HUES64 (cell line): ENCODE data around the gene NEURL1.
"Not testable (repeated sequence)": the region's sequence is repeated elsewhere in the genome, so short reads cannot be mapped to it uniquely, and the experiment has no call there.

Source experiments
- H3K27ac ChIP-seq: 2 replicates; pipeline ENCODE4 v1.7.0; 2013; ENCODE audit warnings: low read depth, low read length, inconsistent platforms
- H3K27me3 ChIP-seq: 2 replicates; pipeline ENCODE4 v1.6.1; 2013; ENCODE audit warnings: mild to moderate bottlenecking, low read length; ENCODE audit not compliant: insufficient read depth
- H3K36me3 ChIP-seq: 2 replicates; pipeline ENCODE4 v1.6.1; 2013; ENCODE audit warnings: mild to moderate bottlenecking, low read length; ENCODE audit not compliant: insufficient read depth
- H3K4me1 ChIP-seq: 2 replicates; pipeline ENCODE4 v1.6.1; 2013; ENCODE audit warnings: mild to moderate bottlenecking, low read length, moderate library complexity; ENCODE audit not compliant: insufficient read depth
- H3K4me3 ChIP-seq: 2 replicates; pipeline ENCODE4 v1.5.1; 2013; ENCODE audit warnings: mild to moderate bottlenecking, low read length, moderate library complexity
- H3K9ac ChIP-seq: 2 replicates; pipeline ENCODE4 v1.6.1; 2013; ENCODE audit warnings: mild to moderate bottlenecking, low read depth, low read length
- H3K9me3 ChIP-seq: 2 replicates; pipeline ENCODE4 v1.6.1; 2013; ENCODE audit warnings: low read depth, low read length; ENCODE audit not compliant: insufficient read depth
- WGBS: fragments of 150-250, 120-280 bp; methylation state at CpG from one replicate; pipeline ENCODE4 v1.1.7; 2013; ENCODE audit warnings: missing lambda C conversion rate; 5-methylcytosine and 5-hydroxymethylcytosine counted together

Gene NEURL1

GRCh38 chr10:103480521-103480920 lies 13.0 kb upstream of the NEURL1 start:
- Histone ChIP-seq H3K9ac (no peak overlapping the region), H3K36me3 (no peaks in the 10 kb centered on the region), H3K9me3 (no peaks in the 10 kb centered on the region), H3K4me1 (peaks cover 7% of the 10 kb centered on the region), H3K27ac (no peak overlapping the region), H3K27me3 (no peaks in the 10 kb centered on the region), H3K4me3 (no peak overlapping the region)
- 93% methylated on average over 5 of the region's 5 CpGs for WGBS

- Histone ChIP-seq H3K4me3 (no peak overlapping the region), H3K27me3 (no peaks in the 10 kb centered on the region), H3K9ac (no peak overlapping the region), H3K36me3 (no peaks in the 10 kb centered on the region), H3K9me3 (no peaks in the 10 kb centered on the region), H3K27ac (no peak overlapping the region), H3K4me1 (0 out of 2 replicates have a peak, but pooled peaks cover 1% of the 10 kb centered on the region)
- WGBS: 74% methylated on average over 12 of the region's 12 CpGs
Measured at GRCh38 chr10:103481974-103482531, 11.5 kb upstream of the NEURL1 start.

- not testable (repeated sequence) for H3K9me3 ChIP-seq, H3K36me3 ChIP-seq, H3K27me3 ChIP-seq, H3K4me3 ChIP-seq, H3K27ac ChIP-seq, H3K9ac ChIP-seq, H3K4me1 ChIP-seq
- 90% methylated on average over 7 of the region's 8 CpGs for WGBS
Measured at GRCh38 chr10:103486635-103487409, 6.7 kb upstream of the NEURL1 start.

GRCh38 chr10:103487410-103487708 lies 6.1 kb upstream of the NEURL1 start:
- H3K36me3 ChIP-seq: no peaks in the 10 kb centered on the region
- H3K27ac ChIP-seq: no peak overlapping the region
- peaks cover 7% of the 10 kb centered on the region; the same call in 1 of the 2 replicates for H3K4me1 ChIP-seq
- H3K9ac ChIP-seq: no peak overlapping the region
- 98% methylated on average over 2 of the region's 2 CpGs for WGBS
- H3K9me3 ChIP-seq: no peaks in the 10 kb centered on the region
- H3K27me3 ChIP-seq: peaks cover 11% of the 10 kb centered on the region
- no peak overlapping the region for H3K4me3 ChIP-seq

GRCh38 chr10:103490986-103491314 lies 2.6 kb upstream of the NEURL1 start:
- WGBS: 95% methylated on average over 1 of the region's 1 CpG
- Histone ChIP-seq H3K4me1 (peaks cover 7% of the 10 kb centered on the region; the same call in 1 of the 2 replicates), H3K27me3 (peaks cover 47% of the 10 kb centered on the region), H3K9me3 (no peaks in the 10 kb centered on the region), H3K36me3 (no peaks in the 10 kb centered on the region), H3K27ac (no peak overlapping the region), H3K9ac (no peak overlapping the region), H3K4me3 (no peak overlapping the region)

- peaks cover 54% of the 10 kb centered on the region for H3K27me3 ChIP-seq
- 60% methylated on average over 7 of the region's 7 CpGs for WGBS
- H3K4me1 ChIP-seq: peaks cover 7% of the 10 kb centered on the region; the same call in 1 of the 2 replicates
- no peak overlapping the region for H3K27ac ChIP-seq
- H3K4me3 ChIP-seq: no peak overlapping the region
- H3K9ac ChIP-seq: no peak overlapping the region
- no peaks in the 10 kb centered on the region for H3K36me3 ChIP-seq
- no peaks in the 10 kb centered on the region for H3K9me3 ChIP-seq
Measured at GRCh38 chr10:103491729-103492364, 1.7 kb upstream of the NEURL1 start.

- Histone ChIP-seq H3K9me3 (no peaks in the 10 kb centered on the region), H3K4me1 (peaks cover 7% of the 10 kb centered on the region; the same call in 1 of the 2 replicates), H3K9ac (no peak overlapping the region), H3K27me3 (peaks cover 63% of the 10 kb centered on the region), H3K36me3 (no peaks in the 10 kb centered on the region), H3K4me3 (peak overlapping the region; percentile 60; the same call in 1 of the 2 replicates), H3K27ac (no peak overlapping the region)
- WGBS: 82% methylated on average over 5 of the region's 5 CpGs
Measured at GRCh38 chr10:103492655-103493261, 747 bp upstream of the NEURL1 start.

- no peak overlapping the region for H3K27ac ChIP-seq
- 1% methylated on average over 92 of the region's 92 CpGs for WGBS
- H3K27me3 ChIP-seq: peaks cover 70% of the 10 kb centered on the region
- H3K9me3 ChIP-seq: no peaks in the 10 kb centered on the region
- no peak overlapping the region for H3K9ac ChIP-seq
- H3K4me1 ChIP-seq: peaks cover 7% of the 10 kb centered on the region; the same call in 1 of the 2 replicates
- peak overlapping the region; percentile 60 for H3K4me3 ChIP-seq
- no peaks in the 10 kb centered on the region for H3K36me3 ChIP-seq
Measured at GRCh38 chr10:103493916-103494877, 692 bp downstream of the NEURL1 start.

GRCh38 chr10:103495321-103495720 lies 1.8 kb downstream of the NEURL1 start:
- Histone ChIP-seq H3K9me3 (no peaks in the 10 kb centered on the region), H3K27ac (no peak overlapping the region), H3K27me3 (peaks cover 70% of the 10 kb centered on the region), H3K4me1 (peaks cover 10% of the 10 kb centered on the region; the same call in 1 of the 2 replicates), H3K36me3 (no peaks in the 10 kb centered on the region), H3K9ac (no peak overlapping the region), H3K4me3 (no peak overlapping the region)
- 90% methylated on average over 3 of the region's 3 CpGs for WGBS

- Histone ChIP-seq H3K4me3 (no peak overlapping the region), H3K36me3 (no peaks in the 10 kb centered on the region), H3K9me3 (no peaks in the 10 kb centered on the region), H3K9ac (no peak overlapping the region), H3K27me3 (peaks cover 59% of the 10 kb centered on the region), H3K27ac (no peak overlapping the region), H3K4me1 (peaks cover 3% of the 10 kb centered on the region; the same call in 1 of the 2 replicates)
- WGBS: 89% methylated on average over 8 of the region's 8 CpGs
Measured at GRCh38 chr10:103497161-103497915, 3.8 kb downstream of the NEURL1 start.
